ENCODE results near the gene THRSP. TPM values are rescaled to one million over a fixed set of nuclear protein-coding genes. Genes with fewer than 3 reads are reported as not detected.
"Not testable (repeated sequence)": the region's sequence is repeated elsewhere in the genome, so short reads cannot be mapped to it uniquely, and the experiment has no call there.

The THRSP gene
- not detected for total RNA-seq
- long read RNA-seq = 0 reads

- no peak within 1 kb of the TSS for H3K27ac ChIP-seq
- H3K36me3 ChIP-seq = peaks cover 6% of the 10 kb centered on the region
- no peak for DNase-seq
- H3K27me3 ChIP-seq = no peaks in the 10 kb centered on the region
- intact Hi-C loops (cut with DNase I) = no loop called here
- no peak for TF ChIP-seq CTCF (IDR thresholded peaks at IDR 0.05)
- no peaks in the 10 kb centered on the region for H3K9me3 ChIP-seq
- no peak within 1 kb of the TSS for H3K4me3 ChIP-seq
- peaks cover 13% of the 10 kb centered on the region for H3K4me1 ChIP-seq
- ATAC-seq = peak; percentile 23
These were observed at the start of gene THRSP for GRCh38 chr11:78063440-78064181. Gene THRSP (plus strand): TSS chr11:78063861. CDS start chr11:78063882, 21 bp downstream.

GRCh38 chr11:78014937-78015520, 48.6 kb upstream of the THRSP start:
- H3K4me1 ChIP-seq; H3K9me3 ChIP-seq; H3K4me3 ChIP-seq; DNase-seq; ATAC-seq; H3K36me3 ChIP-seq; H3K27ac ChIP-seq; intact Hi-C loops (cut with DNase I); H3K27me3 ChIP-seq: not testable (repeated sequence)

- H3K27ac ChIP-seq = no peak overlapping the region
- ATAC-seq = no peak
- H3K27me3 ChIP-seq = no peaks in the 10 kb centered on the region
- H3K9me3 ChIP-seq = no peaks in the 10 kb centered on the region
- H3K4me1 ChIP-seq = no peaks in the 10 kb centered on the region
- DNase-seq = no peak
- no peak overlapping the region for H3K4me3 ChIP-seq
- no peaks in the 10 kb centered on the region for H3K36me3 ChIP-seq
- TF ChIP-seq CTCF (IDR thresholded peaks at IDR 0.05) = no peak
- intact Hi-C loops (cut with DNase I) = no loop called here
These were observed 47.8 kb upstream of the THRSP start for GRCh38 chr11:78015878-78016277.

GRCh38 chr11:78019808-78020207, 43.9 kb upstream of the THRSP start:
- Histone ChIP-seq H3K27me3 (no peaks in the 10 kb centered on the region), H3K36me3 (no peaks in the 10 kb centered on the region), H3K27ac (no peak overlapping the region), H3K4me1 (no peaks in the 10 kb centered on the region), H3K9me3 (no peaks in the 10 kb centered on the region), H3K4me3 (no peak overlapping the region)
- TF ChIP-seq CTCF (IDR thresholded peaks at IDR 0.05) = no peak
- no peak for DNase-seq
- intact Hi-C loops (cut with DNase I) = no loop called here
- no peak for ATAC-seq

GRCh38 chr11:78020246-78020645, 43.4 kb upstream of the THRSP start:
- H3K27me3 ChIP-seq = no peaks in the 10 kb centered on the region
- H3K9me3 ChIP-seq = no peaks in the 10 kb centered on the region
- no peak overlapping the region for H3K4me3 ChIP-seq
- DNase-seq = no peak
- peak; percentile 34 for ATAC-seq
- H3K36me3 ChIP-seq = no peaks in the 10 kb centered on the region
- H3K27ac ChIP-seq = no peak overlapping the region
- H3K4me1 ChIP-seq = no peaks in the 10 kb centered on the region
- intact Hi-C loops (cut with DNase I) = no loop called here
- no peak for TF ChIP-seq CTCF (IDR thresholded peaks at IDR 0.05)

GRCh38 chr11:78021611-78022010, 42.0 kb upstream of the THRSP start:
- DNase-seq (no peak), ATAC-seq (no peak)
- TF ChIP-seq CTCF (IDR thresholded peaks at IDR 0.05) = no peak
- Histone ChIP-seq H3K4me3 (peak overlapping the region; percentile 58), H3K27ac (peak overlapping the region; percentile 11), H3K9me3 (no peaks in the 10 kb centered on the region), H3K36me3 (no peaks in the 10 kb centered on the region), H3K27me3 (no peaks in the 10 kb centered on the region), H3K4me1 (no peaks in the 10 kb centered on the region)
- intact Hi-C loops (cut with DNase I) = no loop called here

All from upper lobe of right lung (tissue), 1 donor.